T-helper 1 cell treated with Interleukin-12 subunit alpha and Interleukin-12 subunit beta and Interleukin-4 antibody, amounts not matched to agents 30 μg/mL and 1 μg/mL, for 36 hours (primary cell): ENCODE data around the gene SDSL.

ENCODE experiments used
- H3K27ac Mint-ChIP-seq: one replicate; pipeline ENCODE4 v1.8.0; 2021; ENCODE audit warnings: mild to moderate bottlenecking, mixed read lengths
- H3K27me3 Mint-ChIP-seq: one replicate; pipeline ENCODE4 v1.8.0; 2021; ENCODE audit warnings: low read depth, mixed read lengths
- H3K36me3 Mint-ChIP-seq: one replicate; pipeline ENCODE4 v1.8.0; 2021; ENCODE audit warnings: low read depth, mixed read lengths
- H3K4me1 Mint-ChIP-seq: one replicate; pipeline ENCODE4 v1.8.0; 2021; ENCODE audit warnings: low read depth, mixed read lengths
- H3K4me3 Mint-ChIP-seq: one replicate; pipeline ENCODE4 v1.8.0; 2021; ENCODE audit warnings: mild to moderate bottlenecking, moderate library complexity, mixed read lengths
- H3K9me3 Mint-ChIP-seq: one replicate; pipeline ENCODE4 v1.8.0; 2021; ENCODE audit warnings: mixed read lengths

Gene SDSL

GRCh38 chr12:113424456-113424855 is 2.3 kb downstream of the SDSL start:
- H3K9me3 Mint-ChIP-seq: no peaks in the 10 kb centered on the region
- peaks cover 2% of the 10 kb centered on the region for H3K36me3 Mint-ChIP-seq
- H3K4me1 Mint-ChIP-seq: peaks cover 11% of the 10 kb centered on the region
- H3K27me3 Mint-ChIP-seq: no peaks in the 10 kb centered on the region
- no peak overlapping the region for H3K4me3 Mint-ChIP-seq
- H3K27ac Mint-ChIP-seq: no peak overlapping the region

DNA sequence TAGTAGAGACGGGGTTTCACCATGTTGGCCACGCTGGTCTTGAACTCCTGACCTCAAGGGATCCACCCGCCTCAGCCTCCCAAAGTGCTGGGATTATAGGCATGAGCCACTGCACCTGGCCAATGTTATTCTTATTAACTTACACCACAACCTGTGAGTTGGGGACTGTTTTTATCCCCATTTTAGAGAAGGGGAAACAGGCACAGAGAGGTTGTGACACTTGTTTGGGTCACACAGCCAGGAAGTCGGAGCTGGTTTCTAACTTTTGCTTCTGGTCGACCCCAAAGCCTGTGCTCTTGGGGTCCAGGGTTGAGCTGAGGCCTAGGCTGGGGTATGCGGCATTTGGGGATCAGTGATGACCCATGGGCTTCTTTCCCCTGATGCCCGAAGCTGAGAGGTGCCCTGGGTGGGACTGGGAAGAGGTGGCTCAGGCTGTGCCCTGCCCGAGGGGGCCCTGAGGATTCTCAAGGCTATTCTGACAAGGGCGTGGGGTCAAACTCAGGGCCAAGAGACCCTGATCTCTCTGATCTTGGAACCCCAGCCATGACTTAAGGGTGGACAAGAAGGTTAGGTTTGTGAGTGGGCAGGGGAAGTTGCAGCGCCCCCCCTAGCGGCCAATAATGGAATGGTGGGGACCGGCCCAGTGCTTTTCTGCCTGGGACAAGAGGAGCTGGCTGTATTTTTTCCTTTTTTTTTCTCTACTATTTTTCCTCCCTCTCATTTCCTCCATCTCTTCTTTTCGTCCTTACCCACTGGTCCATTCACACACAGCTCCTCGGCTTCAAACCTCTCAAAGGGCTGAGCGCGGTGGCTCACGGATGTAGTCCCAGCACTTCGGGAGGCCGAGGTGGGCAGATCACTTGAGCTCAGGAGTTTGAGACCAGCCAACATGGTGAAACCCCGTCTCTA is 3.0 kb downstream of the SDSL start:
- Mint-ChIP-seq H3K4me1 (peaks cover 11% of the 10 kb centered on the region), H3K27me3 (no peaks in the 10 kb centered on the region)

DNA sequence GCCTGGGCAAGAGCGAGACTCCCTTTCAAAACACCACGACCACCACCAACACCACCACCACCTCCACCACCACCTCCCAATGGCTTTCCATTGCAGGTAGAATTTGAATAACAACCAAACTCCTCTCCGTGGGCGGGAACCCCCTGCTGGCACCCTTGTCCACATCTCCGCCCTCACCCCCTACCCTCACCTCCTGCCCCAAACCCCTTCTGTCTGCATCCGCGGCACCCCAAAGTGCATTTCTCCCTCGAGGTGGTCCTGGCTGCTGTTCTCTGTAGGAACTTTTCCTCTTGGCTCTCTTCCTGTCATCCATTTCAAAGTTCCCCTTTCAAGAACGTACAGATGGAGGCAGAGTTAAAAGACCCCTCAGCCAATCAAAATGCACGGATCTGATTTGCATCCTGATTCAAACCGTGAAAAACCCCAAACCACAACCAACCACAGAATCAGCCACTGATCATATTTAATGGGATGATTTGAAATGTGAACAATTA is 3.8 kb downstream of the SDSL start:
- Mint-ChIP-seq H3K36me3 (peaks cover 2% of the 10 kb centered on the region), H3K4me1 (peaks cover 11% of the 10 kb centered on the region), H3K4me3 (no peak overlapping the region), H3K27ac (no peak overlapping the region), H3K27me3 (no peaks in the 10 kb centered on the region), H3K9me3 (no peaks in the 10 kb centered on the region)

More for the DNA sequence above, 3.0 kb downstream of the SDSL start:
- Mint-ChIP-seq H3K36me3 (peaks cover 2% of the 10 kb centered on the region), H3K9me3 (no peaks in the 10 kb centered on the region), H3K4me3 (no peak overlapping the region), H3K27ac (no peak overlapping the region)

GRCh38 chr12:113427882-113428281 is 5.7 kb downstream of the SDSL start:
- Mint-ChIP-seq H3K4me3 (no peak overlapping the region), H3K27ac (no peak overlapping the region), H3K9me3 (no peaks in the 10 kb centered on the region), H3K4me1 (peaks cover 4% of the 10 kb centered on the region), H3K27me3 (no peaks in the 10 kb centered on the region), H3K36me3 (no peaks in the 10 kb centered on the region)

DNA sequence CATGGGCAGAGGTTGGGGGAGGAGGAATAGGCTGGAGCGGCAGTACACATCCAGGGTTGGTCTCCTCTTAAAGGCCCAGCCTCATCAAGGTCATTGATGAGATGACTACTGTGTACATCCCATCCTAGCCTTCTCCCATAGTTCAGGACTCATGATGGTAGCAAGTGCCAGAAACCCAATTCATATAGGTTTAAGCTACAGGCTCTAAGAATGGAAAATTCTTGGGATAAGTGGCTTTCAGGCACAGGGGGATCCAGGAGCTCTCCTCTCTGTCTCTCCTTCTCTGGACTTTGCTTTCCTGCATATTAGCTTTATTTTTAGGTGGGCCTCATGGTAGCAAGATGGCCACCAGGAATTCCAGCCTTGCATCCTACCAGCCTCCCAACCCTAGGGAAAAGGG is 6.3 kb downstream of the SDSL start:
- no peaks in the 10 kb centered on the region for H3K36me3 Mint-ChIP-seq
- no peak overlapping the region for H3K27ac Mint-ChIP-seq
- H3K27me3 Mint-ChIP-seq: no peaks in the 10 kb centered on the region
- H3K4me1 Mint-ChIP-seq: peaks cover 2% of the 10 kb centered on the region
- no peak overlapping the region for H3K4me3 Mint-ChIP-seq
- no peaks in the 10 kb centered on the region for H3K9me3 Mint-ChIP-seq

DNA sequence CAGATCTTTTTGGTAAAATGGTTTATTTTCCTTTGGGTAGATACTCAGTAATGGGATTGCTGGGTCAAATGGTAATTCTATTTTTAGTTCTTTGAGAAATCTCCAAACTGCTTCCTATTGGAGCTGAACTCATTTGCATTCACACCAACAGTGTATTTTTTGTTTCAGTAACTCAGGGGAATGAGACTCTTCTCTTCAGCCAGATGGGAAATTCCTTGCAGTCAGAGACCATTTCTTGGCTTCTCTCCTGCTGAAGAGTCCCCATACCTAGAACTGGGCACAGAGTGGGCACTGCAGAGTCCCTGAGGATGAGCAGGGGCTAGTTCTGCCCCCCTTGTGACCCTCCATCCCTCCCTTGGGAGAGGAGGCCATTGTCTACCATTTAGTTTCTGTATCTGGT is 10.8 kb downstream of the SDSL start:
- Mint-ChIP-seq H3K9me3 (no peaks in the 10 kb centered on the region), H3K27me3 (no peaks in the 10 kb centered on the region), H3K4me1 (no peaks in the 10 kb centered on the region), H3K36me3 (no peaks in the 10 kb centered on the region), H3K4me3 (no peak overlapping the region), H3K27ac (no peak overlapping the region)

DNA sequence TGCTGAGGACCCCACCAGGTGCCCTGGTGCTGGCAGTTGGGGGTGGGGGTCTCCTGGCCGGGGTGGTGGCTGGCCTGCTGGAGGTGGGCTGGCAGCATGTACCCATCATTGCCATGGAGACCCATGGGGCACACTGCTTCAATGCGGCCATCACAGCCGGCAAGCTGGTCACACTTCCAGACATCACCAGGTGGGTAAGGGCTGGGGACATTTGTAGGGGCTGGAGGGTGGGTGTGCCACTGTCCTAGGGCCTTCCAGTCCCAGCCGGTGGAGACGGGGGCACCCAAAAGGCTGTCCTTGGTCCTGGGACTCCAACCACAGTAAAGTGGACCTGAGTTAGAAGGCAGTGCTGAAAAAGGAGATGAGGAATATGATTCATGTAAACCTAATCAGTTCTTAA is 13.2 kb downstream of the SDSL start:
- Mint-ChIP-seq H3K4me1 (no peaks in the 10 kb centered on the region), H3K27ac (no peak overlapping the region), H3K27me3 (no peaks in the 10 kb centered on the region), H3K9me3 (no peaks in the 10 kb centered on the region), H3K4me3 (no peak overlapping the region), H3K36me3 (no peaks in the 10 kb centered on the region)

DNA sequence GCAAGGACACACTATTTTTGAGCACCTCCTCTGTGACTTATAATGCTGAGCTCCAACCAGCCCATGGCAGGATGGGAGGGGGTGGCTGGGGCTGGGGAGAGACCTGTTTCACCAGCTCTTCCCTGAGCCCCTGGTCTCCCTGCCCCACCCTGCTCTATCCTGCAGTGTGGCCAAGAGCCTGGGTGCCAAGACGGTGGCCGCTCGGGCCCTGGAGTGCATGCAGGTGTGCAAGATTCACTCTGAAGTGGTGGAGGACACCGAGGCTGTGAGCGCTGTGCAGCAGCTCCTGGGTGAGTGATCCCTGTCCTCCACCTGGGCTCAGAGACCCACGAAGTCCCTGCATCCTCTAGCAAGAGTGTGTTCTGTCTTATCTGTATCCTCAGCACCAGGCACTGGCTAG is 14.4 kb downstream of the SDSL start:
- H3K27me3 Mint-ChIP-seq: no peaks in the 10 kb centered on the region
- no peaks in the 10 kb centered on the region for H3K36me3 Mint-ChIP-seq
- no peaks in the 10 kb centered on the region for H3K4me1 Mint-ChIP-seq
- no peak overlapping the region for H3K27ac Mint-ChIP-seq
- no peak overlapping the region for H3K4me3 Mint-ChIP-seq
- H3K9me3 Mint-ChIP-seq: no peaks in the 10 kb centered on the region

- no peak overlapping the region for H3K27ac Mint-ChIP-seq
- no peaks in the 10 kb centered on the region for H3K27me3 Mint-ChIP-seq
- no peaks in the 10 kb centered on the region for H3K4me1 Mint-ChIP-seq
- no peak overlapping the region for H3K4me3 Mint-ChIP-seq
- no peaks in the 10 kb centered on the region for H3K36me3 Mint-ChIP-seq
- H3K9me3 Mint-ChIP-seq: no peaks in the 10 kb centered on the region
These were observed 15.0 kb downstream of the SDSL start for GRCh38 chr12:113436993-113437728.

DNA sequence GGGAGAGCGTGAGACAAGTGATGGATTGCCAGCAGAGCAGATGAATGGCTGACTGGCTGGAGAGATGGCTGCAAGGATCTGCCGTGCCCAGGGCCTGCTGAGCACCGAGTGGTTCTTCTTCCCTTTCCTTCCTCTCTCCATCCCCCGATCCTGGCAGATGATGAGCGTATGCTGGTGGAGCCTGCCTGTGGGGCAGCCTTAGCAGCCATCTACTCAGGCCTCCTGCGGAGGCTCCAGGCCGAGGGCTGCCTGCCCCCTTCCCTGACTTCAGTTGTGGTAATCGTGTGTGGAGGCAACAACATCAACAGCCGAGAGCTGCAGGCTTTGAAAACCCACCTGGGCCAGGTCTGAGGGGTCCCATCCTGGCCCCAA is 15.5 kb downstream of the SDSL start:
- Mint-ChIP-seq H3K4me3 (no peak overlapping the region), H3K4me1 (no peaks in the 10 kb centered on the region), H3K9me3 (no peaks in the 10 kb centered on the region), H3K27ac (no peak overlapping the region), H3K27me3 (no peaks in the 10 kb centered on the region), H3K36me3 (no peaks in the 10 kb centered on the region)

DNA sequence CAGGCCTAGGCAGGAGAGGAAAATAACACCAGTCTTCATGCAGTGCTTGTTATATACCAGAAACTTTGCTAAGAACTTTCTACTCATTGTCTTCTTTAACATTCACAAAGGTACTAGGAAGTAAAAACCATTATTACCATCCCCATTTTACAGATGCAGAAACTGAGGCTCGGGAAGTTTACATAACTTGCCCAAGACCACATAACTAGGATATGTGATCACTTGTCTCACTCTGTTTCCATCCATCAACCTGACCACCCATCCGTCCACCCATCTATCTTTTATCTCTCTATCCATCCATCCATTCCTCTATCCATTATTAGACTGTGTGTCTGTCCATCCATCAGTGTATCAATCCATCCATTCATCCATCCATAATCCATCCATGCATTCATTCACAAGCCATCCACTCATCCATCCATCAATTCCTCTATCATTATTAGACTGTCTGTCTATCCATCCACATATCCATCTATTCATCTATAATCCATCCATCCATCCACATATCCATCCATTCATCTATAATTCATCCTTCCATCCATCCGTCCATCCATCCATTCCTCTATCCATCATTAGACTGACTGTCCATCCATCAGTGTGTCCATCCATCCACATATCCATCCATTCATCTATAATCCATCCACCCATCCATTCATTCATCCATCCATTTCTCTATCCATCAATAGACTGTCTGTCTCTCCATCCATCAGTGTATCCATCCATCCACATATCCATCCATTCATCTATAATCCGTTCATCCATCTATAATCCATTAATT is 16.5 kb downstream of the SDSL start:
- Mint-ChIP-seq H3K4me1 (no peaks in the 10 kb centered on the region), H3K27me3 (no peaks in the 10 kb centered on the region), H3K36me3 (no peaks in the 10 kb centered on the region), H3K9me3 (no peaks in the 10 kb centered on the region), H3K4me3 (no peak overlapping the region), H3K27ac (no peak overlapping the region)

DNA sequence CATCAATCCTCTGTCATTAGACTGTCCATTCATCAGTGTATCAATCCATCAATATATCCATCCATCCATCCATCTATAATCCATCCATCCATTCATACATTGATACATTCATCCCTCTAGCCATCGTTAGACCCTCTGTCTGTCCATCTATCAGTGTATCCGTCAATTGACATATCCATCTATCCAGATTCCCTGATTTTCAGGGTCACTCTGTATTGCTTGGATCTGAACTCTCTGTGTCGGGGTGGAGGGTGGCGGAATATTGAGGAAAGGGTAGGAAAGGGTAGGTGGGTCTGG is 17.1 kb downstream of the SDSL start:
- Mint-ChIP-seq H3K9me3 (no peaks in the 10 kb centered on the region), H3K27me3 (no peaks in the 10 kb centered on the region), H3K36me3 (no peaks in the 10 kb centered on the region), H3K27ac (no peak overlapping the region), H3K4me1 (no peaks in the 10 kb centered on the region), H3K4me3 (no peak overlapping the region)

- H3K27ac Mint-ChIP-seq: no peak overlapping the region
- no peaks in the 10 kb centered on the region for H3K27me3 Mint-ChIP-seq
- H3K36me3 Mint-ChIP-seq: no peaks in the 10 kb centered on the region
- no peaks in the 10 kb centered on the region for H3K4me1 Mint-ChIP-seq
- no peaks in the 10 kb centered on the region for H3K9me3 Mint-ChIP-seq
- H3K4me3 Mint-ChIP-seq: no peak overlapping the region
These were observed 17.4 kb downstream of the SDSL start for GRCh38 chr12:113439606-113440030.

DNA sequence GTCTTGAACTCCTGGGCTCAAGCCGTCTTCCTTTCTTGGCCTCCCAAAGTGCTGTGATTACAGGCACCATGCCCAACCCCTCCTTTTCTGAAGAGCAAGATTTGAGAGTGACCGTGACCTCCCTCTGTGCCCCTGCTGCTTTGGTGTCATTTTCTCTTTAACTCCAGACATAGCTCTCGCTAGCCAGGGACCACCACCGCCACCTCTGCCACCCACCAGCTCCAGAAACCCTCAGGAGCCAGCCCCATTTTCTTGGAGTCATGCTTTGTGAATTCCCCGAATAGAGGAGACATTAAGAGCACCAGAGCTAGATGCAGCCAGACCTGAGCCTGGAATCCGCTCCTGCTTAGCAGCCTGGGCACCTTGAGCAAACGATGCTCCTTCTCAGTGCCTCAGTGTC is 18.2 kb downstream of the SDSL start:
- no peaks in the 10 kb centered on the region for H3K27me3 Mint-ChIP-seq
- no peak overlapping the region for H3K4me3 Mint-ChIP-seq
- H3K9me3 Mint-ChIP-seq: no peaks in the 10 kb centered on the region
- no peak overlapping the region for H3K27ac Mint-ChIP-seq
- no peaks in the 10 kb centered on the region for H3K4me1 Mint-ChIP-seq
- no peaks in the 10 kb centered on the region for H3K36me3 Mint-ChIP-seq
